Common myeloid progenitor, CD34-positive (primary cell): ENCODE results near the gene TMEM51.

Experiments used
- CTCF ChIA-PET: fragments of 350-600 bp; sonication (Branson Sonifier 250); formaldehyde crosslinking; loops from one replicate; lab custom pipeline; 2021; ENCODE audit warnings: antibody characterized with exemption; lab: Charles Lee
- POLR2A ChIA-PET: fragments of 350-600 bp; sonication (Branson Sonifier 250); formaldehyde crosslinking; loops from one replicate; lab custom pipeline; 2021; ENCODE audit warnings: antibody characterized with exemption; lab: Charles Lee
- DNase-seq, 3 donors: peaks; one replicate each; pipeline versions ENCODE4 v3.0.0 to v3.0.0-alpha.2; 2013
- H3K27ac ChIP-seq, 2 experiments: 1 replicate in 1 of 2; 2 replicates in 1 of 2; pipeline ENCODE4 v1.7.0; 2013; ENCODE audit warnings: inconsistent platforms in 2 of 2, low read length in 2 of 2, mild to moderate bottlenecking in 2 of 2, low read depth in 1 of 2, moderate library complexity in 1 of 2; ENCODE audit not compliant: severe bottlenecking in 2 of 2, insufficient read depth in 1 of 2, poor library complexity in 1 of 2
- H3K27me3 ChIP-seq, 5 experiments: replicated peaks in 2 of 5; 1 replicate in 3 of 5; 2 replicates in 2 of 5; pipeline versions ENCODE4 v1.6.1 to v1.7.0; 2013; ENCODE audit warnings: low read length in 4 of 5, mild to moderate bottlenecking in 2 of 5, moderate library complexity in 2 of 5, inconsistent platforms in 1 of 5; ENCODE audit not compliant: insufficient read depth in 5 of 5, control insufficient read depth in 4 of 5
- H3K36me3 ChIP-seq, 4 experiments: 1 replicate in 2 of 4; 2 replicates in 2 of 4; pipeline versions ENCODE4 v1.6.1 to v1.7.0; 2013; ENCODE audit warnings: low read length in 3 of 4, control low read depth in 1 of 4, mild to moderate bottlenecking in 1 of 4; ENCODE audit not compliant: control insufficient read depth in 4 of 4, insufficient read depth in 4 of 4
- H3K4me1 ChIP-seq, 4 experiments: 1 replicate in 3 of 4; 2 replicates in 1 of 4; pipeline versions ENCODE4 v1.6.1 to v1.7.1; 2013; ENCODE audit warnings: low read length in 3 of 4, mild to moderate bottlenecking in 3 of 4, control low read depth in 1 of 4, inconsistent platforms in 1 of 4, moderate library complexity in 1 of 4; ENCODE audit not compliant: control insufficient read depth in 4 of 4, insufficient read depth in 4 of 4; ENCODE audit errors: control extremely low read depth in 1 of 4
- H3K4me3 ChIP-seq, 7 experiments: 1 replicate in 4 of 7; 2 replicates in 3 of 7; pipeline versions ENCODE4 v1.5.1 to v1.7.0; 2013; ENCODE audit warnings: mild to moderate bottlenecking in 7 of 7, low read length in 6 of 7, moderate library complexity in 6 of 7, inconsistent platforms in 2 of 7, low read depth in 2 of 7, control low read depth in 1 of 7; ENCODE audit not compliant: insufficient read depth in 4 of 7, control insufficient read depth in 1 of 7; ENCODE audit errors: extremely low read depth in 1 of 7
- H3K9me3 ChIP-seq, 5 experiments: 1 replicate in 4 of 5; 2 replicates in 1 of 5; pipeline versions ENCODE4 v1.6.1 to v1.7.1; 2013; ENCODE audit warnings: low read length in 4 of 5, mild to moderate bottlenecking in 2 of 5, inconsistent platforms in 1 of 5, low read depth in 1 of 5, moderate library complexity in 1 of 5; ENCODE audit not compliant: control insufficient read depth in 4 of 5, insufficient read depth in 2 of 5; ENCODE audit errors: control extremely low read depth in 1 of 5
- WGBS: methylation state at CpG from one replicate; pipeline ENCODE4 v1.1.5; 2013; ENCODE audit not compliant: insufficient coverage; 5-methylcytosine and 5-hydroxymethylcytosine counted together

TMEM51 gene

GRCh38 chr1:15191267-15191666 lies 37.7 kb downstream of the TMEM51 start:
- peaks cover 0 to 18% (median 15%) of the 10 kb centered on the region in 4 experiments for H3K4me1 ChIP-seq
- DNase-seq = no peak
- no peaks in the 10 kb centered on the region for H3K36me3 ChIP-seq
- H3K27ac ChIP-seq = no peak overlapping the region
- H3K4me3 ChIP-seq = no peak overlapping the region
- ChIA-PET POLR2A (no interaction called here), CTCF (no interaction called here)
- H3K9me3 ChIP-seq = no peaks in the 10 kb centered on the region
- no peaks in the 10 kb centered on the region for H3K27me3 ChIP-seq
- WGBS = 94% methylated on average over 7 of the region's 8 CpGs

GRCh38 chr1:15191770-15192169 lies 38.2 kb downstream of the TMEM51 start:
- Histone ChIP-seq H3K27ac (no peak overlapping the region), H3K27me3 (no peaks in the 10 kb centered on the region), H3K36me3 (no peaks in the 10 kb centered on the region), H3K4me1 (peaks cover 0 to 18% (median 15%) of the 10 kb centered on the region in 4 experiments), H3K9me3 (no peaks in the 10 kb centered on the region), H3K4me3 (no peak overlapping the region)
- ChIA-PET CTCF (no interaction called here), POLR2A (no interaction called here)
- 90% methylated on average over 12 of the region's 13 CpGs for WGBS
- DNase-seq = no peak

- 86% methylated on average over 11 of the region's 12 CpGs for WGBS
- ChIA-PET CTCF (no interaction called here), POLR2A (no interaction called here)
- Histone ChIP-seq H3K9me3 (no peaks in the 10 kb centered on the region), H3K4me3 (no peak overlapping the region), H3K27me3 (no peaks in the 10 kb centered on the region), H3K36me3 (no peaks in the 10 kb centered on the region), H3K27ac (no peak overlapping the region), H3K4me1 (peaks cover 0 to 8% (median 6%) of the 10 kb centered on the region in 4 experiments)
- no peak for DNase-seq
Measured at GRCh38 chr1:15192916-15193550, 39.5 kb downstream of the TMEM51 start.

GRCh38 chr1:15195420-15196052 lies 42.0 kb downstream of the TMEM51 start:
- Histone ChIP-seq H3K36me3 (no peaks in the 10 kb centered on the region), H3K4me3 (no peak overlapping the region), H3K27me3 (no peaks in the 10 kb centered on the region), H3K9me3 (no peaks in the 10 kb centered on the region), H3K4me1 (no peaks in the 10 kb centered on the region), H3K27ac (no peak overlapping the region)
- ChIA-PET POLR2A (no interaction called here), CTCF (interaction anchor here (1.0 kb wide), 1 partner anchor 13 kb away, joined by 3 read pairs; no protein-coding TSS in a partner anchor)
- 84% methylated on average over 8 of the region's 9 CpGs for whole genome bisulfite sequencing
- DNase-seq = no peak

GRCh38 chr1:15196069-15196468 lies 42.5 kb downstream of the TMEM51 start:
- WGBS = 80% methylated on average over 8 of the region's 9 CpGs
- H3K36me3 ChIP-seq = no peaks in the 10 kb centered on the region
- CTCF ChIA-PET = interaction anchor here (1.0 kb wide), 1 partner anchor 13 kb away, joined by 3 read pairs; no protein-coding TSS in a partner anchor
- no peak overlapping the region for H3K27ac ChIP-seq
- H3K27me3 ChIP-seq = no peaks in the 10 kb centered on the region
- POLR2A ChIA-PET = interaction anchor here (0.9 kb wide), 1 partner anchor 18 kb away, joined by 3 read pairs; no protein-coding TSS in a partner anchor
- no peak overlapping the region for H3K4me3 ChIP-seq
- DNase-seq = no peak
- H3K4me1 ChIP-seq = no peaks in the 10 kb centered on the region
- no peaks in the 10 kb centered on the region for H3K9me3 ChIP-seq

- Histone ChIP-seq H3K4me1 (no peaks in the 10 kb centered on the region), H3K36me3 (no peaks in the 10 kb centered on the region), H3K27ac (no peak overlapping the region), H3K4me3 (no peak overlapping the region), H3K9me3 (no peaks in the 10 kb centered on the region), H3K27me3 (no peaks in the 10 kb centered on the region)
- ChIA-PET POLR2A (interaction anchor here (0.9 kb wide), 1 partner anchor 19 kb away, joined by 3 read pairs; no protein-coding TSS in a partner anchor), CTCF (no interaction called here)
- 91% methylated on average over 6 of the region's 8 CpGs for WGBS
- no peak for DNase-seq
Measured at GRCh38 chr1:15196807-15197530, 43.4 kb downstream of the TMEM51 start.
